T-cell (primary cell): ENCODE results near the gene ZBTB25. TPM values are rescaled to one million over a fixed set of nuclear protein-coding genes. Genes with fewer than 3 reads are reported as not detected.
A peak's percentile ranks its signal among the peaks of the same experiment; 100 is the strongest.

Experiments
- ATAC-seq, 4 experiments: fragments of 200-7000 bp in 3 of 4; fragments of 150-1000 bp in 1 of 4; cut with Tn5 transposase; replicated peaks in 1 of 4; 1 replicate in 3 of 4; 2 replicates in 1 of 4; pipeline ENCODE4 v1.10.0; 2021; ENCODE audit warnings: moderate library complexity in 3 of 4, mild to moderate bottlenecking in 2 of 4, moderate number of reproducible peaks in 1 of 4
- CTCF ChIA-PET, 2 donors: fragments of 300-600 bp; sonication (Branson Sonifier 250); formaldehyde crosslinking; loops; one replicate each; lab custom pipeline; 2022; ENCODE audit warnings: antibody characterized with exemption in 2 of 2; lab: Charles Lee
- POLR2A ChIA-PET, 2 donors: fragments of 300-600 bp; sonication (Branson Sonifier 250); formaldehyde crosslinking; loops; one replicate each; lab custom pipeline; 2022; ENCODE audit warnings: antibody characterized with exemption in 2 of 2; lab: Charles Lee
- DNase-seq, 35 experiments: peaks; one replicate each; pipeline versions ENCODE4 v3.0.0 to v3.0.0-alpha.2; 2013 to 2023
- H3K27ac ChIP-seq: one replicate; pipeline ENCODE4 v1.5.1; 2013; ENCODE audit warnings: low read length
- H3K27me3 ChIP-seq, 2 experiments: replicated peaks in 1 of 2; 1 replicate in 1 of 2; 2 replicates in 1 of 2; pipeline versions ENCODE4 v1.6.1 to v1.7.0; 2013; ENCODE audit warnings: low read length in 1 of 2, mixed read lengths in 1 of 2; ENCODE audit not compliant: control insufficient read depth in 2 of 2, insufficient read depth in 2 of 2; ENCODE audit errors: extremely low read depth in 1 of 2
- H3K36me3 ChIP-seq, 2 donors: 1 replicate in 1 of 2; 2 replicates in 1 of 2; pipeline versions ENCODE4 v1.6.1 to v1.7.0; 2013; ENCODE audit warnings: low read length in 1 of 2; ENCODE audit not compliant: control insufficient read depth in 2 of 2, insufficient read depth in 1 of 2; ENCODE audit errors: extremely low read depth in 1 of 2
- H3K4me1 ChIP-seq, 2 experiments: 1 replicate in 1 of 2; 2 replicates in 1 of 2; pipeline versions ENCODE4 v1.6.1 to v1.7.0; 2013; ENCODE audit warnings: low read length in 2 of 2, mixed read lengths in 1 of 2; ENCODE audit not compliant: insufficient read depth in 2 of 2, control insufficient read depth in 1 of 2; ENCODE audit errors: extremely low read depth in 1 of 2
- H3K4me3 ChIP-seq, 2 donors: 1 replicate in 1 of 2; 2 replicates in 1 of 2; pipeline versions ENCODE4 v1.5.1 to v1.7.0; 2013; ENCODE audit warnings: mild to moderate bottlenecking in 2 of 2, low read length in 1 of 2, moderate library complexity in 1 of 2; ENCODE audit not compliant: control insufficient read depth in 1 of 2; ENCODE audit errors: extremely low read depth in 1 of 2
- H3K9me3 ChIP-seq: 2 replicates; pipeline ENCODE4 v1.7.0; 2013
- H3K27ac Mint-ChIP-seq, 2 donors: one replicate each; pipeline ENCODE4 v1.8.0; 2020 to 2021; ENCODE audit warnings: mild to moderate bottlenecking in 2 of 2, mixed read lengths in 2 of 2
- H3K27me3 Mint-ChIP-seq, 2 donors: one replicate each; pipeline ENCODE4 v1.8.0; 2021 to 2022; ENCODE audit warnings: mixed read lengths in 2 of 2
- H3K36me3 Mint-ChIP-seq: one replicate; pipeline ENCODE4 v1.8.0; 2021; ENCODE audit warnings: mixed read lengths
- H3K4me1 Mint-ChIP-seq, 3 donors: one replicate each; pipeline ENCODE4 v1.8.0; 2020 to 2022; ENCODE audit warnings: mixed read lengths in 3 of 3, mild to moderate bottlenecking in 1 of 3
- H3K4me3 Mint-ChIP-seq, 3 donors: one replicate each; pipeline ENCODE4 v1.8.0; 2020 to 2022; ENCODE audit warnings: mild to moderate bottlenecking in 3 of 3, mixed read lengths in 3 of 3, moderate library complexity in 3 of 3
- H3K9me3 Mint-ChIP-seq, 3 donors: one replicate each; pipeline ENCODE4 v1.8.0; 2020 to 2022; ENCODE audit warnings: mixed read lengths in 3 of 3
- WGBS: methylation state at CpG from one replicate; pipeline ENCODE4 v1.1.5; 2013; ENCODE audit warnings: missing lambda C conversion rate; ENCODE audit not compliant: insufficient coverage; 5-methylcytosine and 5-hydroxymethylcytosine counted together
- total RNA-seq, 35 experiments: library from RNA in 6 of 35; stranded (reverse) in 6 of 35; fragments of 120-200 nt in 1 of 35; gene quantifications; one replicate each; pipeline versions ENCODE4 v1.2.1 to v1.2.4 and lab custom pipeline; 2013 to 2026

ZBTB25 gene
- total RNA-seq, 5 donors from 2014 or later (not counting 1 experiment from before 2014, with no cell fraction given), result 48.0 to 71.9 (median 51.2) TPM

DNA sequence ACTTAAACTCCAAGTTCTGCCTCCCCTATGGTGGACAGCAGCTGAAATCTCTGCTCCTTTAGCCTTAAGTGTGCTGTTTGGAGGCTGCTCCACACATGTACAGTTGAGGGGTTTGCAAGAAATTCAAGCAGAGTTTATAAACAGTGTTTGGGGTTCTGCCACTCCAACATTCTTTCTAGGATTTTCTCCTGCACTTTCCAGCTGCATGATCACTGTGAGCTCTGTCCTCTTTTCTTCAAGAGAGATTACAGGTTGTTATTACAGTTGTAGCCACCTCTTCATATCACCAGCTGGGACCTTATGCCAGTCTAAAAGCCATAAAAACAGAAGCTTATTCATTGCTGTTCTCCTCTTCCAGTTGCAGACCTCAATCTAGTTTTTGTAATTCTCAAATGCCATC is 8.4 kb downstream of the ZBTB25 start:
- H3K27ac Mint-ChIP-seq, result peak overlapping the region in 1 of 2 donors; percentile 40
- no peaks in the 10 kb centered on the region for H3K27me3 ChIP-seq
- H3K4me1 ChIP-seq, result peaks cover 34 to 44% of the 10 kb centered on the region in 2 experiments
- POLR2A ChIA-PET, result interaction anchor here in 1 of 2 donors (0.6 kb wide), 1 partner anchor 23 kb away, joined by 3 read pairs; no protein-coding TSS in a partner anchor
- peaks cover 84 to 86% (median 86%) of the 10 kb centered on the region in 3 donors for H3K4me1 Mint-ChIP-seq
- H3K27me3 Mint-ChIP-seq, result no peaks in the 10 kb centered on the region
- CTCF ChIA-PET, result interaction anchor here in 1 of 2 donors (0.8 to 1.9 kb wide), 4 partner anchors 10 to 151 kb away, joined by 3 to 4 read pairs (median 4); no protein-coding TSS in a partner anchor
- no peak for DNase-seq
- no peak overlapping the region for H3K27ac ChIP-seq
- H3K36me3 Mint-ChIP-seq, result peaks cover 46% of the 10 kb centered on the region
- peak overlapping the region in 1 of 3 donors; percentile 22 for H3K4me3 Mint-ChIP-seq
- H3K9me3 ChIP-seq, result no peaks in the 10 kb centered on the region
- no peak for ATAC-seq
- peaks cover 3 to 35% of the 10 kb centered on the region in 2 donors for H3K36me3 ChIP-seq
- H3K4me3 ChIP-seq, result no peak overlapping the region
- no peaks in the 10 kb centered on the region for H3K9me3 Mint-ChIP-seq

DNA sequence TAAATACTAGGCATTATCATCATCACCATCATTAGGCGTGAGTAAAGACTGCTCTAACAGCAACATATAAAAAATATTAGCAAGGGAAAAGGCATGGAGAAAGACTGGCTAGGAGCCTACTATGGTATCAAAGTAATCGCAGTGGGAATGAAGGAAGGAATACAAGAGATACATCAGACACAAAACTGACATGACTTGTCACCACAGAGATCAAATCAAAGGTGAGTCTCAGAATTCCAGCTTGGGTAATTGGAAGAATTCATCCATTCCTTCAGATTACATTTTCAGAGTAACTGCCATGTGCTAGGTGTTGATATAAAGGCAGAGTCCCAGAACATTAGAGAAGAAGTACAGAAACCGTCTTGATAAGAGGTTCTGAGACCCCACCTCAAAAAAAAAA is 10.2 kb downstream of the ZBTB25 start:
- Mint-ChIP-seq H3K27me3 (no peaks in the 10 kb centered on the region), H3K9me3 (no peaks in the 10 kb centered on the region), H3K4me1 (peaks cover 72 to 73% (median 73%) of the 10 kb centered on the region in 3 donors), H3K4me3 (peak overlapping the region in 1 of 3 donors; percentile 1), H3K27ac (peak overlapping the region; percentile 46 to 55), H3K36me3 (peaks cover 43% of the 10 kb centered on the region)
- H3K27me3 ChIP-seq, result no peaks in the 10 kb centered on the region
- H3K4me3 ChIP-seq, result no peak overlapping the region
- CTCF ChIA-PET, result interaction anchor here in 1 of 2 donors (0.6 to 2.0 kb wide), 5 partner anchors 8 to 736 kb away, joined by 3 to 8 read pairs (median 4); no protein-coding TSS in a partner anchor
- POLR2A ChIA-PET, result interaction anchor here (0.5 to 1.3 kb wide), 5 partner anchors 14 to 1030 kb away, joined by 3 to 4 read pairs (median 4); no protein-coding TSS in a partner anchor
- no peak for ATAC-seq
- H3K4me1 ChIP-seq, result peaks cover 25 to 32% of the 10 kb centered on the region in 2 experiments
- WGBS, result no CpG with 5 or more reads among the region's 3 CpGs
- DNase-seq, result no peak
- no peaks in the 10 kb centered on the region for H3K9me3 ChIP-seq
- peaks cover 3 to 43% of the 10 kb centered on the region in 2 donors for H3K36me3 ChIP-seq
- no peak overlapping the region for H3K27ac ChIP-seq

DNA sequence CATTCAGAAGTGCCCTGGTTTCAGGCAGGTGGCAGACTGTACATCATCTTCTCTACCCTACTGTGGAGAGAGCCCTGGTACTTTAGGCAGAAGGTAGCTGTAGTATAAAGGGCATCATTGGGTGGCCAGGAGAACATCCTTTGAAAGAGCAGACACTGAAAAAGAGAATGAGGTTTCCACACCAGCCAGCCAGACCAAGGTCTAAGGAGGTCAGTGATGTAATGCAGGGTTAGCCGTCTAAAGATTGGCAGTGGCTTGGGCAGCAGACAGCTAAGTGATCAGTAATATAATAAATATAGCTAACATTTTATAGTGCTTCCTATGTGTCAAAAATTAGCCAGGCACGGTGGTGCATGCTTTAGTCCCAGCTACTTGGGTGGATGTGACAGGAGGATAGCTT is 12.0 kb downstream of the ZBTB25 start:
- no peak for DNase-seq
- no CpG with 5 or more reads among the region's 2 CpGs for WGBS
- H3K4me3 Mint-ChIP-seq, result no peak overlapping the region
- ChIA-PET POLR2A (no interaction called here), CTCF (interaction anchor here (0.6 to 2.2 kb wide), 4 partner anchors 10 to 23 kb away, joined by 3 to 6 read pairs (median 6); no protein-coding TSS in a partner anchor)
- H3K4me1 Mint-ChIP-seq, result peaks cover 64 to 68% (median 66%) of the 10 kb centered on the region in 3 donors
- peaks cover 11 to 54% of the 10 kb centered on the region in 2 donors for H3K36me3 ChIP-seq
- peaks cover 20% of the 10 kb centered on the region in 2 experiments for H3K4me1 ChIP-seq
- no peak for ATAC-seq
- no peaks in the 10 kb centered on the region for H3K9me3 ChIP-seq
- H3K36me3 Mint-ChIP-seq, result peaks cover 50% of the 10 kb centered on the region
- no peaks in the 10 kb centered on the region for H3K27me3 ChIP-seq
- H3K27ac Mint-ChIP-seq, result peak overlapping the region in 1 of 2 donors; percentile 30
- H3K27ac ChIP-seq, result peak overlapping the region; percentile 3
- H3K27me3 Mint-ChIP-seq, result no peaks in the 10 kb centered on the region
- H3K9me3 Mint-ChIP-seq, result no peaks in the 10 kb centered on the region
- no peak overlapping the region for H3K4me3 ChIP-seq

DNA sequence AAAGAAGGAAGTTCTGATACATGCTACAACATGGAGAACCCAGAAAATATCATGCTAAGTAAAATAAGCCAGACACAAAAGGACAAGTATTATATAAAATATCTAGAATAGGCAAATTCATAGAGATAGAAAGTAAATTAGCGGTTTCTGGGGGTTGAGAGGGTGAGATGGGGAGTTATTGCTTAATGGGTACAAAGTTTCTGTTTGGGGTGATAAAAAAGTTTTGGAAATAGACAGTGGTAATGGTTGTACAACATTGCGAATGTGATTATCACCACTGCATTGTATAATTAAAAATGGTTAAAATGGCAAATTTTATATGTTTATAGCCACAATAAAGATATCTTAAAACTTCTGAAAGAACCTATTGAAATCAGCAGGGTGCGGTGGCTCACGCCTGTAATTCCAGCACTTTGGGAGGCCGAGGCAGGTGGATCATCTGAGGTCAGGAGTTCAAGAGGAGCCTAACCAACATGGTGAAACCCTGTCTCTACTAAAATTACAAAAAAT is 15.0 kb downstream of the ZBTB25 start:
- no peak overlapping the region for H3K27ac ChIP-seq
- H3K27me3 Mint-ChIP-seq, result no peaks in the 10 kb centered on the region
- ATAC-seq, result no peak
- WGBS, result no CpG with 5 or more reads among the region's 5 CpGs
- ChIA-PET CTCF (interaction anchor here (0.6 to 1.2 kb wide), 3 partner anchors 13 to 55 kb away, joined by 3 to 8 read pairs (median 5); no protein-coding TSS in a partner anchor), POLR2A (interaction anchor here in 1 of 2 donors (0.6 to 1.1 kb wide), 3 partner anchors 9 to 1306 kb away, joined by 3 to 6 read pairs (median 4); no protein-coding TSS in a partner anchor)
- DNase-seq, result no peak
- peaks cover 11% of the 10 kb centered on the region in 2 experiments for H3K4me1 ChIP-seq
- no peaks in the 10 kb centered on the region for H3K9me3 ChIP-seq
- peaks cover 38 to 52% (median 46%) of the 10 kb centered on the region in 3 donors for H3K4me1 Mint-ChIP-seq
- no peak overlapping the region for H3K4me3 Mint-ChIP-seq
- no peaks in the 10 kb centered on the region for H3K27me3 ChIP-seq
- peaks cover 42% of the 10 kb centered on the region for H3K36me3 Mint-ChIP-seq
- H3K4me3 ChIP-seq, result no peak overlapping the region
- peak overlapping the region in 1 of 2 donors; percentile 69 for H3K27ac Mint-ChIP-seq
- H3K9me3 Mint-ChIP-seq, result no peaks in the 10 kb centered on the region
- H3K36me3 ChIP-seq, result peaks cover 9 to 59% of the 10 kb centered on the region in 2 donors

DNA sequence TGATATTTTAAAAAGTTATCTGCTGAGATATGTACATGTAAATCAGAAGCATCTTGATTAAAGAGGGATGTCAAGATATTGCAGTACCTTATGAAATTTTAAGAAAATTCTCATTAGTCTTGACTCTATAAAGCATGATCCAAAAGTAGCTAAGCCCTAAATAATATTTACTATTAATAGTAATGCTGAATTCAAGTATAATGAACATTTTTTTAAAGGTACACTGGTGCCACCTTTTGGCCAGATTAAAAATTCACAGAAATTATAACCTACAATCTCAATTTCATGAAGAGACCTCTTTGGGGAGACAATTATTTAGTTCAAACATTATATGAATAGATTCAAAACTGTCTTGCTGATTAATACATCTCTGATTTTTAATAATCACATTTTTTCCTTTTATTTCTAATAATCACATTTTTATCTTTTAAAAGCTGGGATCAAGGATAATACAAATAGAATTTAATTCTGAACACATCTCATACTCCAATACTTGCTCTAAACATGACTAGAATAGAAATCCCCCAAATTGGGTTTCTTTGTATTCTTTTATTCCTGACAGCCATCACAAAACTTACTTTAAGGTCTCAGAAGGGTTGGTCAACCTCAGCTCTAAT is 24.9 kb downstream of the ZBTB25 start:
- ChIA-PET POLR2A (interaction anchor here (0.6 to 1.0 kb wide), 4 partner anchors 27 to 35 kb away, joined by 3 to 5 read pairs (median 3); no protein-coding TSS in a partner anchor), CTCF (interaction anchor here (0.6 to 4.8 kb wide), 21 partner anchors 9 to 175 kb away, joined by 3 to 31 read pairs (median 4); no protein-coding TSS in a partner anchor)
- H3K27me3 Mint-ChIP-seq, result no peaks in the 10 kb centered on the region
- Histone ChIP-seq H3K27me3 (no peaks in the 10 kb centered on the region), H3K4me1 (peaks cover 0 to 2% of the 10 kb centered on the region in 2 experiments), H3K27ac (no peak overlapping the region), H3K4me3 (no peak overlapping the region), H3K9me3 (no peaks in the 10 kb centered on the region), H3K36me3 (peaks cover 7 to 16% of the 10 kb centered on the region in 2 donors)
- H3K4me3 Mint-ChIP-seq, result no peak overlapping the region
- H3K9me3 Mint-ChIP-seq, result no peaks in the 10 kb centered on the region
- no peak overlapping the region for H3K27ac Mint-ChIP-seq
- peak in 1 of 4 experiments; percentile 26 for ATAC-seq
- H3K36me3 Mint-ChIP-seq, result peaks cover 14% of the 10 kb centered on the region
- H3K4me1 Mint-ChIP-seq, result peaks cover 7 to 23% (median 21%) of the 10 kb centered on the region in 3 donors
- peak in 1 of 35 experiments; percentile 65 for DNase-seq

DNA sequence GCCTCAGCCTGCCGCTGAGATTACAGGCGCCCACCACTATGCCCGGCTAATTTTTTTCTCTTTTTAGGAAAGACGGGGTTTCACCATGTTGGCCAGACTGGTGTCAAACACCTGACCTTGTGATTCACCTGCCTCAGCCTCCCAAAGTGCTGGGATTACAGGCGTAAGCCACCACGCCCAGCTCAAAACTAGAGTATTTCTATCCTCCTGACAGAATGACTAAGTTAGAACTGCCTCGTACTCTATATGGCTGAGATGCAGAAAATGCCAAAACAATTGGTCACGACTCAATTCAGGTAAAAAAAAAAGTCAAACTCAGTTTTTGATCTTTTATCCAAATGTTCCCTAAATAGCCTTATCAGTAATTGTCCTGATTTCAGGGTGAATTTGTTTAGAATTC is 27.2 kb downstream of the ZBTB25 start:
- no peak for ATAC-seq
- POLR2A ChIA-PET, result no interaction called here
- H3K4me1 Mint-ChIP-seq, result peaks cover 9 to 22% (median 22%) of the 10 kb centered on the region in 3 donors
- no peaks in the 10 kb centered on the region for H3K27me3 Mint-ChIP-seq
- DNase-seq, result no peak
- Histone ChIP-seq H3K9me3 (no peaks in the 10 kb centered on the region), H3K27ac (no peak overlapping the region), H3K4me1 (peaks cover 0 to 2% of the 10 kb centered on the region in 2 experiments), H3K27me3 (no peaks in the 10 kb centered on the region), H3K4me3 (no peak overlapping the region), H3K36me3 (peaks cover 7 to 14% of the 10 kb centered on the region in 2 donors)
- peaks cover 10% of the 10 kb centered on the region for H3K36me3 Mint-ChIP-seq
- H3K9me3 Mint-ChIP-seq, result no peaks in the 10 kb centered on the region
- WGBS, result 98% methylated on average over 8 of the region's 8 CpGs
- no peak overlapping the region for H3K27ac Mint-ChIP-seq
- no peak overlapping the region for H3K4me3 Mint-ChIP-seq
- CTCF ChIA-PET, result interaction anchor here in 1 of 2 donors (1.4 to 4.8 kb wide), 3 partner anchors 88 to 132 kb away, joined by 3 to 31 read pairs (median 3); partner anchors contain the start of gene MTHFD1
